Astrocyte (in vitro differentiated cells and primary cell): Measurements from ENCODE around the gene LGALSL. TPM values are rescaled to one million over a fixed set of nuclear protein-coding genes. Genes with fewer than 3 reads are reported as not detected.

Experiments used
- DNase-seq: peaks from one replicate; pipeline ENCODE4 v3.0.0-alpha.2; 2010; ENCODE audit warnings: low read depth
- FAIRE-seq: peaks from 2 replicates; lab custom pipeline; 2011; peaks lifted over from hg19 to GRCh38; lab: Jason Lieb, UNC
- H2AFZ ChIP-seq: 2 replicates; pipeline ENCODE4 v1.6.0; 2012; ENCODE audit warnings: low read depth, low read length, inconsistent platforms
- H3K27ac ChIP-seq: 2 replicates; pipeline ENCODE4 v1.5.1; 2011; ENCODE audit warnings: low read depth, low read length, inconsistent platforms
- H3K27me3 ChIP-seq: 2 replicates; pipeline ENCODE4 v1.6.0; 2011; ENCODE audit warnings: low read length, inconsistent platforms; ENCODE audit not compliant: insufficient read depth
- H3K36me3 ChIP-seq: 2 replicates; pipeline ENCODE4 v1.5.1; 2011; ENCODE audit warnings: low read length, inconsistent platforms; ENCODE audit not compliant: insufficient read depth
- H3K4me1 ChIP-seq: 2 replicates; pipeline ENCODE4 v1.5.1; 2011; ENCODE audit warnings: low read length, inconsistent platforms; ENCODE audit not compliant: insufficient read depth
- H3K4me2 ChIP-seq: 2 replicates; pipeline ENCODE4 v1.6.0; 2012; ENCODE audit warnings: low read length, inconsistent platforms
- H3K4me3 ChIP-seq: 2 replicates; pipeline ENCODE4 v1.5.1; 2011; ENCODE audit warnings: low read depth, mild to moderate bottlenecking, low read length, inconsistent platforms; ENCODE audit not compliant: insufficient read depth
- H3K79me2 ChIP-seq: 2 replicates; pipeline ENCODE4 v1.6.0; 2012; ENCODE audit warnings: mild to moderate bottlenecking, low read length, inconsistent platforms; ENCODE audit not compliant: insufficient read depth
- H3K9ac ChIP-seq: 2 replicates; pipeline ENCODE4 v1.6.0; 2012; ENCODE audit warnings: mild to moderate bottlenecking, low read length, inconsistent platforms
- H3K9me3 ChIP-seq: 2 replicates; pipeline ENCODE4 v1.5.1; 2012; ENCODE audit warnings: low read depth, mild to moderate bottlenecking, low read length, inconsistent platforms; ENCODE audit not compliant: insufficient read depth
- H4K20me1 ChIP-seq: 2 replicates; pipeline ENCODE4 v1.6.0; 2012; ENCODE audit warnings: low read length, inconsistent platforms; ENCODE audit not compliant: insufficient read depth
- H3K27ac Mint-ChIP-seq: one replicate; pipeline ENCODE4 v1.8.0; 2021; ENCODE audit warnings: mild to moderate bottlenecking, mixed read lengths; ENCODE audit not compliant: unreplicated experiment
- H3K27me3 Mint-ChIP-seq: one replicate; pipeline ENCODE4 v1.8.0; 2021; ENCODE audit warnings: low read depth, mixed read lengths; ENCODE audit not compliant: unreplicated experiment
- H3K36me3 Mint-ChIP-seq: one replicate; pipeline ENCODE4 v1.8.0; 2021; ENCODE audit warnings: low read depth, mixed read lengths; ENCODE audit not compliant: unreplicated experiment
- H3K4me1 Mint-ChIP-seq: one replicate; pipeline ENCODE4 v1.8.0; 2021; ENCODE audit warnings: low read depth, mixed read lengths; ENCODE audit not compliant: unreplicated experiment
- H3K4me3 Mint-ChIP-seq: one replicate; pipeline ENCODE4 v1.8.0; 2021; ENCODE audit warnings: mild to moderate bottlenecking, moderate library complexity, mixed read lengths; ENCODE audit not compliant: unreplicated experiment
- H3K9me3 Mint-ChIP-seq: one replicate; pipeline ENCODE4 v1.8.0; 2021; ENCODE audit warnings: mild to moderate bottlenecking, mixed read lengths; ENCODE audit not compliant: unreplicated experiment
- EZH2 ChIP-seq: IDR thresholded peaks from 2 replicates; pipeline ENCODE4 v1.6.1; 2012; ENCODE audit warnings: mild to moderate bottlenecking, low read length, inconsistent platforms; ENCODE audit not compliant: insufficient read depth
- total RNA-seq: library from RNA; stranded (reverse); gene quantifications from 2 replicates; pipeline ENCODE4 v1.2.1, GENCODE V29; 2021
- TF ChIP-seq, protein P1 (sequence below): IDR thresholded peaks from 2 replicates; pipeline ENCODE4 v1.5.1; 2011; ENCODE audit warnings: low read depth, mild to moderate bottlenecking, inconsistent platforms, low read length, moderate library complexity; ENCODE audit not compliant: insufficient read depth

Gene LGALSL
- total RNA-seq, 1 donor from 2014 or later, result 14.0 TPM

- Histone ChIP-seq H3K4me3 (no peak overlapping the region), H3K4me1 (peaks cover 7% of the 10 kb centered on the region), H2AFZ (no peak overlapping the region), H3K27me3 (peaks cover 2% of the 10 kb centered on the region), H3K79me2 (no peaks in the 10 kb centered on the region), H3K27ac (no peak overlapping the region), H3K36me3 (no peaks in the 10 kb centered on the region), H3K9me3 (no peaks in the 10 kb centered on the region), H3K4me2 (no peak overlapping the region), H3K9ac (no peak overlapping the region), H4K20me1 (no peaks in the 10 kb centered on the region)
- no peak for DNase-seq
- peaks cover 4% of the 10 kb centered on the region for H3K36me3 Mint-ChIP-seq
- FAIRE-seq, result no peak
- no peak overlapping the region for H3K27ac Mint-ChIP-seq
- H3K9me3 Mint-ChIP-seq, result peaks cover 2% of the 10 kb centered on the region
- H3K27me3 Mint-ChIP-seq, result no peaks in the 10 kb centered on the region
- no peak overlapping the region for H3K4me3 Mint-ChIP-seq
- H3K4me1 Mint-ChIP-seq, result peaks cover 2% of the 10 kb centered on the region
- TF ChIP-seq EZH2, result no peak
- TF ChIP-seq, protein P1, sequence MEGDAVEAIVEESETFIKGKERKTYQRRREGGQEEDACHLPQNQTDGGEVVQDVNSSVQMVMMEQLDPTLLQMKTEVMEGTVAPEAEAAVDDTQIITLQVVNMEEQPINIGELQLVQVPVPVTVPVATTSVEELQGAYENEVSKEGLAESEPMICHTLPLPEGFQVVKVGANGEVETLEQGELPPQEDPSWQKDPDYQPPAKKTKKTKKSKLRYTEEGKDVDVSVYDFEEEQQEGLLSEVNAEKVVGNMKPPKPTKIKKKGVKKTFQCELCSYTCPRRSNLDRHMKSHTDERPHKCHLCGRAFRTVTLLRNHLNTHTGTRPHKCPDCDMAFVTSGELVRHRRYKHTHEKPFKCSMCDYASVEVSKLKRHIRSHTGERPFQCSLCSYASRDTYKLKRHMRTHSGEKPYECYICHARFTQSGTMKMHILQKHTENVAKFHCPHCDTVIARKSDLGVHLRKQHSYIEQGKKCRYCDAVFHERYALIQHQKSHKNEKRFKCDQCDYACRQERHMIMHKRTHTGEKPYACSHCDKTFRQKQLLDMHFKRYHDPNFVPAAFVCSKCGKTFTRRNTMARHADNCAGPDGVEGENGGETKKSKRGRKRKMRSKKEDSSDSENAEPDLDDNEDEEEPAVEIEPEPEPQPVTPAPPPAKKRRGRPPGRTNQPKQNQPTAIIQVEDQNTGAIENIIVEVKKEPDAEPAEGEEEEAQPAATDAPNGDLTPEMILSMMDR, result no peak
These were observed 2.3 kb downstream of the LGALSL start for GRCh38 chr2:64456293-64456692.

DNA sequence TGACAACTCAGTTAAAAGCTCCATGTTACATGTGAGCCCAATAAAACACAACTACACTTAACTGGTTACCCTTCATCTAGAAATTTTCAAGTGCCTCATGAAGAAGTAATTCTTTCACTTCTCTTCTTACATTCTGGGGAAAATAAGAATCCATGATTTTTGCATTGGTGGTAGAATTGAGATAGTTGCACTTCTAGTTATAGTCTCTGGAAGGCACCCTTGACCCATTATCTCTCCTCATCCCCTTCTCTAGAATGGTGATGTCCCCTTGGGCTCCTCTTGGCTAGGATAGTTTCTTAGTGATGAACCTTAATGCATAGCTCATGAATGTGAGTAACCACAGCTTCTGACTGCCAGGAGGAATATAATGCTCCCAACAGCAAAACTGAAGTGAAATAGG is 3.6 kb downstream of the LGALSL start:
- Histone ChIP-seq H4K20me1 (no peaks in the 10 kb centered on the region), H3K27me3 (no peaks in the 10 kb centered on the region), H3K4me1 (peaks cover 7% of the 10 kb centered on the region), H3K79me2 (no peaks in the 10 kb centered on the region), H3K36me3 (no peaks in the 10 kb centered on the region), H3K9ac (no peak overlapping the region), H3K4me2 (no peak overlapping the region), H3K4me3 (no peak overlapping the region), H3K9me3 (no peaks in the 10 kb centered on the region), H3K27ac (no peak overlapping the region), H2AFZ (no peak overlapping the region)
- Mint-ChIP-seq H3K27me3 (no peaks in the 10 kb centered on the region), H3K27ac (no peak overlapping the region), H3K4me3 (no peak overlapping the region), H3K4me1 (peaks cover 2% of the 10 kb centered on the region), H3K9me3 (peaks cover 2% of the 10 kb centered on the region), H3K36me3 (peaks cover 4% of the 10 kb centered on the region)
- DNase-seq (no peak), FAIRE-seq (peak; percentile 55)
- TF ChIP-seq, protein P1, result no peak
- no peak for TF ChIP-seq EZH2

DNA sequence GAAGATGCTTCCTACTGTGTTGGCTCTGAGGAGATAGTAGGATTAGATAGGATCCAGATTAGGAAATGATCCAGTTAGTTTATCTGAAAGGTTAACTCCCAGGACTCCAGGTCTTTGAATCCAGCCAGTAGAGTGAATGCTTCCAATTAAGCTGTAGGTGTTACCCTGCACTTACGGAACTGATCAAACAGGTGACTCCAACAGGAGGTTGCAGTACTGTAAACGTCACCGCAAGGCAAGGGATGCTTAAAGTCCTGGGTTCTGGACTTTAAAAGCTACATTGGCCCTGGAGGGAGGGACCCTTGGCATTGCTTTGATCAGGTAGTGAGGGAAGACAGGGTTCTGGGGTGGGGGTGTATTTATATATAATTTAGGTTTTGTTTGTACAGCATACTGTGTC is 5.6 kb downstream of the LGALSL start:
- no peaks in the 10 kb centered on the region for H3K36me3 ChIP-seq
- H3K4me2 ChIP-seq, result no peak overlapping the region
- no peak for DNase-seq
- TF ChIP-seq EZH2, result no peak
- TF ChIP-seq, protein P1, result no peak
- H3K9ac ChIP-seq, result no peak overlapping the region
- Mint-ChIP-seq H3K27me3 (no peaks in the 10 kb centered on the region), H3K27ac (no peak overlapping the region), H3K4me1 (no peaks in the 10 kb centered on the region), H3K4me3 (no peak overlapping the region), H3K36me3 (peaks cover 4% of the 10 kb centered on the region), H3K9me3 (peaks cover 2% of the 10 kb centered on the region)
- H2AFZ ChIP-seq, result no peak overlapping the region
- FAIRE-seq, result no peak
- no peaks in the 10 kb centered on the region for H3K79me2 ChIP-seq
- H4K20me1 ChIP-seq, result no peaks in the 10 kb centered on the region
- H3K27me3 ChIP-seq, result no peaks in the 10 kb centered on the region
- no peak overlapping the region for H3K27ac ChIP-seq
- H3K4me3 ChIP-seq, result no peak overlapping the region
- no peaks in the 10 kb centered on the region for H3K9me3 ChIP-seq
- H3K4me1 ChIP-seq, result no peaks in the 10 kb centered on the region
